Fibroblast of skin of left biceps (primary cell): Measurements from ENCODE around the gene OR10A7.
"Not testable (repeated sequence)": the region's sequence is repeated elsewhere in the genome, so short reads cannot be mapped to it uniquely, and the experiment has no call there.

Experiments
- DNase-seq, 2 experiments: peaks; one replicate each; pipeline ENCODE4 v3.0.0-alpha.2; 2013; ENCODE audit warnings: low read depth in 2 of 2

Gene OR10A7

DNA sequence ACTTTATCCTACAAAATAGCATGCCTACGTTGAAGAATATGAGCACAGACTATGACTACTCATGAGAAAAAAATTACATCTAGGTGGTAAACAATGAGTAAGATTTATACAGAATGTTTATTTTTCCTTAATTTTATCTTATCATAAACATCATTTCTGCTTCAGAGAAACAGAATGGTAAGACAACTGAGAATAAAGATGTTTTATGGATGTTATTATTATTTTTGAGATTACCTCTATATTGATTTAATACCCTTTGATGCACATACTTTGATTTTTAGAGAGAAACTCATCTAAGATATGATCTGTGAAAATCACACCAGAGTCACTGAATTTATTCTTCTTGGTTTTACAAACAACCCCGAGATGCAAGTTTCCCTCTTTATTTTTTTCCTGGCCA is at the start of gene OR10A7:
OR10A7 (plus strand) TSS at position 301 of the 400 bp plus-strand sequence; CDS start at position 301, 0 bp downstream.
- no peak for DNase-seq

DNA sequence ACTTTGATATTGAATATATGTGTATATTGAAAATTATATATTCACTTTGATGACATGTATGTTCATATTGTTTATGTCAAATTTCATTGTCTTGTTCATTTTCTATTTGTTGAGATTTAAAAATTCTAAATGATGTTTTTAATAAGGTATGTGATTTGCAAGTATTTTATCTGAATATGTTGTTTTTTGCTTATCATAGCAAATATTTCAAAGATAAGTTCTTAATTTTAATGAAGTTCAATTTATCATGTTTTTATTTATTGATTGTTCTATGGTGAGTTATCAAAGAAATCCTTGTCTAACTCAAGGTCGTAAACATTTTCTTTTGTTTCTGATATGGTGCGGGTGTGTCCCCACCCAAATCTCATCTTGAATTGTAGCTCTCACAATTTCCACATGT is 49.4 kb upstream of the OR10A7 start:
- DNase-seq, result no peak

- not testable (repeated sequence) for DNase-seq
These were observed 49.0 kb upstream of the OR10A7 start for GRCh38 chr12:55171846-55172245.

DNA sequence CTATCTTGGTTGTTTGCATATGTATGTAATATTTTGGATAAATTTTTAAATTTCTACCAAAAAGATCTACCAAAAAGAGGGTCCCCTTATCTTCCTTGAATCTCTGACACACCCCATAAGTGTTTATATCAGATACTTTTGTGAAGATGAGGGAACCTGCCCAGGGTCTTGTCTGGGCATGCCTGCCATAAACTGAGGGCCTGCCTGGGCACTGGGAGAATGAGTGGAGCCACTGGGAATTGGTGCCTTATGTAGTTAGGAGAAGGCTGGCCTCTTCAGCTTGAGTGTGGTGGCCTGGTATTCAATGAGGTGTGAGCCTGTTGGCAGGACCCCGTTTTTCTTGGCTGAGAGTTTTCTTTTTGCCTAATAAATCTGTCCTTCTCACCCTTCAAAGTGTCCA is 48.1 kb upstream of the OR10A7 start:
- no peak for DNase-seq

- no peak for DNase-seq
These were observed 47.4 kb upstream of the OR10A7 start for GRCh38 chr12:55173456-55173855.

DNA sequence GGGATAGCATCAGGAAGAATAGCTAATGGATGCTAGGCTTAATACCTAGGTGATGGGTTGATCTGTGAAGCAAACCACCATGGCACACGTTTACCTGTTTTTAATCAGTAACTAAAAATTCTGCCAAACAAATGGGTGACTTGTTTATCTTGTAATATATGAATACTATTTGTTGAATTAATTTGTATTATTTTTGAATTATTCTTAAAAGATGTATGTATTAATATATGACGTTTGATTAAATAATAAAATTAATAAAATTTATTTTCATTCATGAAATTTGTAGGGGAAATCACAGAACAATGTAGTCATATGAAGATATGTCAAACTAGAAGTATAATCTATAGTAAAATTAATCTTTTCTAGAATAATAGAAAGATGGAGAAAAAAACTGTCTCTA is 32.3 kb upstream of the OR10A7 start:
- no peak for DNase-seq

DNA sequence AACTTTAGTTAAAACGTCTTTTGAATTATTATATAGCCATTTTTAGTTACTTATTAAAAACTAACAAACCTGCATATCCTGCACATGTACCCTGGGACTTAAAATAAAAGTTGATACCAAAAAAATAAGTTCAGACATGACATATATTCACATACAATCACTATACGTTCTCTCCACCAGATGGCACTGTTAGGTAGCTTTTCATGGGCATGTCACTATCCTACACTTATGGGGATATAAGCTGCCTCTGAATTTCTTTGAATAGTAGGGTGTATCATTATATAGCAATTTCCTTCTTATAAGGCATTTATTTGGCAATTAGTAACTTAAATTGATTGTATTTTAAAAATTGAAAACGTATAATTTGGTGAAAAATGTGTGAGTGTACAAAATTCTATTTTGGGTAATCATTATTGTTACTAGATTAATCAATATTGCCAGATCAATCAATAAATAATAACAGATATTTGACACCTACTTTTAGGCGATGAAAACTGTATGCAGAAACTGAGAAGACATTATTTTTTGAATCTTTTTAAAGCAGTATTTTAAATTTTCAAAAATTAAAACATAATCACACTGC is 31.8 kb upstream of the OR10A7 start:
- DNase-seq, result peak; percentile 26 to 37

- DNase-seq, result no peak
These were observed 26.4 kb upstream of the OR10A7 start for GRCh38 chr12:55194382-55194781.

- no peak for DNase-seq
These were observed 5.7 kb downstream of the OR10A7 start for GRCh38 chr12:55226523-55226922.

DNA sequence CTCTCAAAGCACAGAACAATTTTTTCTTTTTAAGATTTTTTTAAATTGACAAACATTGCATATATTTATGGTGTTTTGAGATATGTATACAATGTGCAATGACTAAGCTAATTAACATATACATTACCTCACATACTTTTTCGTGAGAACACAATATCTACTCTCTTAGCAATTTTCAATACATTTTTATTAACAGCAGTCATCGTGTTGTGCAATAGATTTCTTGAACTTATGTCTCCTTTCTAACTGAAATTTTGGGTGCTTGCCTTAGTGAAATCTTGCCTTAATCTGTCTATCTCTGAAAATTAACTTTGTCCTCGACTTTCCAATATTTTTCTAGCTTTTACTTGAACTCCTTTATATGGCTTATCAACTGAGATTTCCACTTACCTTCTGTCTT is 6.8 kb downstream of the OR10A7 start:
- DNase-seq, result no peak

DNA sequence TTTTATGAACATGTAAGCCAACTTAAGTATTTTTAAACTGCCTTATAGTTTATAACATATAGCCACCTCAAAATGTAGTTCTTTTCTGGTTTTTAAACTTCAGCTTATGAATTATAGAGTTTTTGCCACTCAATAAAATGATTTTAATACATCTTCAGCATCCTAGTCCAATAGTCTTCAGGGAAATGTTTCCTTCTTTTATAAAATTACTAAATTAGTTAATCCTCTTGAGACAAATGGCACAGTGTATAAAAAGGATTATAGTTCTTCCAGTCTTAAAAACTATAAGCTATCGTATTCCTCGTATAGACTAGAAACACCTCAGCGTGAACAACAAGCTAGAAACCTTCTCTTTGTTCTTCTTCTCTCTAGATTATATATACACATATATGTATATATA is 23.5 kb downstream of the OR10A7 start, which contains the start of gene OR6C74:
OR6C74 (plus strand) TSS at position 301 of the 400 bp plus-strand sequence. CDS start 2,679 bp downstream, outside the sequence.
- DNase-seq, result no peak

DNA sequence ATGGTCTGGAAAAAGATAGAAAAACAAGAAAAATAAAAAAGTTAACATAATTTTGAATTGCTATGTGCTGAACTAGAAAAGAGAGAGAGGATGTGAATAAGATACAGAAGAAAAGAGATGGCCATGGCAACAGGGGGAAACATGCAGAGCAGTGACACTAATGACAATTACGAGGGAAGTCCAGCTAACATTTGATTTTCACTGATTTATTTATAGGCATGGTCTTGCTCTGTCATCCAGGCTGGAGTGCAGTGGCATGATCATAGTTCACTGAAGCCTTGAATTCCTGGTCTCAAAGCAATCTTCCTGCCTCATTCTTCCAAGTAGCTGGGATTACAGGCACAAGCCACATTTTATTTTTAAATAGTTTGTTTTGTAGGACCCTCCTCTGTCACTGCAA is 25.3 kb downstream of the OR10A7 start:
- no peak for DNase-seq

GRCh38 chr12:55250944-55251343 is 30.1 kb downstream of the OR10A7 start:
- no peak for DNase-seq

DNA sequence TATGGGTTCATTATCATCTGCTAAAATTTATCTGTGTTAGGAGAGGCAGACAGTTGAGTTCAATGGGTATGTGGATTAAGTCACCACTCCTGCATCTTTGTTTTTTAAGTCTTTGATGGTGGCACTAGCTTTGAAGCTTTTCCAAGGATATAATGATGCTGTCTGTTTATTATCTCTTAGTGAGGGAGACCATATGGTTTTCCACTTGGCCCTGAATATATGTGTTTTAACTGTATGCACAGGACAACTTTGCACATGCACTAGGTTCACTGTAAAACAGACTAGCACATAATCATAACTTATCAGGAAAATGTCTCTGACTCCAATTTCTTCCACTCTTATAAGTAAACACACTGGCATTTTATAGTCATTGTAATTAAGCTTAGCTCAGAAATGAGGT is 32.5 kb downstream of the OR10A7 start:
- DNase-seq, result no peak

GRCh38 chr12:55256831-55257230 is 36.0 kb downstream of the OR10A7 start:
- DNase-seq, result no peak

DNA sequence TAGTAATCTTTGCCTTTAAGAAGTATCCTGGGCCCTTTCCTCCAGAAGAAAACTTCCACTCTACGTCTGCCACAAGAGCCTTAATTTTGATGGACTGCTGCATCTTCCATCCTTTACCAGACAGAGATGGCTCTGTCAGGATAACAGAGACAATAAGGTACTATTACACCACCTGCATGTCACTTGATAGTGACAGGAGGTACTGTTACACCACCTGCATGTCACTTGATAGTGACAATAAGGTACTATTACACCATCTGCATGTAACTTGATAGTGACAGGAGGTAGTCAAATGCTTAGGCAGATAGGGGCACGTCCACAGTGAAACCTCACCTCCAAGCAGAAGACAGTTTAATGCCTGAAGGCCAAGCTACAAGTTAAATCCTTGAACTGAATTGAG is 37.5 kb downstream of the OR10A7 start:
- no peak for DNase-seq
